Stimulated activated naive CD8-positive, alpha-beta T cell treated with anti-CD3 and anti-CD28 coated beads, Interleukin-15, Interleukin-2, amounts not matched to agents 100 ng/mL and 50 ng/mL, for 24 hours (primary cell): ENCODE results near the gene EMCN.
"Not testable (repeated sequence)": the region's sequence is repeated elsewhere in the genome, so short reads cannot be mapped to it uniquely, and the experiment has no call there.

Experiments used
- H3K27ac Mint-ChIP-seq: one replicate; pipeline ENCODE4 v1.8.0; 2021; ENCODE audit warnings: mild to moderate bottlenecking, mixed read lengths
- H3K27me3 Mint-ChIP-seq: one replicate; pipeline ENCODE4 v1.8.0; 2021; ENCODE audit warnings: mixed read lengths
- H3K36me3 Mint-ChIP-seq: one replicate; pipeline ENCODE4 v1.8.0; 2021; ENCODE audit warnings: low read depth, mixed read lengths
- H3K4me1 Mint-ChIP-seq: one replicate; pipeline ENCODE4 v1.8.0; 2021; ENCODE audit warnings: low read depth, mixed read lengths
- H3K4me3 Mint-ChIP-seq: one replicate; pipeline ENCODE4 v1.8.0; 2021; ENCODE audit warnings: mild to moderate bottlenecking, mixed read lengths
- H3K9me3 Mint-ChIP-seq: one replicate; pipeline ENCODE4 v1.8.0; 2021; ENCODE audit warnings: mixed read lengths

The EMCN gene

DNA sequence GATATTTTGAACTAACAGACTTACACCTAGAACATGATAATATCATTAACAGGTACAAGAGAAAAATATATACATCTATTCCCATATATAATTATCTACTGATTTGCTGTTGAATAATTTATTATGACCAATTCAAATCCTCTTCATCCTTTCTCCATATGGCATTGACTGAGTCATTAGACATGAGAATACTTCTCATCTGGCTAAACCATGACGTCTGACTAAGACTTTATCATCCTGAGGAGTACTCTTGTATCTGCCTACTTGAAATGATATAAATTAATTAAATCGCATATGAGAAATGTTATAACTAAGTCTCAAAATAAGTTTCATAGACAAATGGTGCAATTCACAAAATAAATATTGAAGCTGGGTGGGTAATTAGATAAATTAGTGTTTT is 67.4 kb downstream of the EMCN start:
- Mint-ChIP-seq H3K36me3 (no peaks in the 10 kb centered on the region), H3K27ac (no peak overlapping the region), H3K27me3 (peaks cover 9% of the 10 kb centered on the region), H3K4me1 (no peaks in the 10 kb centered on the region), H3K4me3 (no peak overlapping the region), H3K9me3 (peaks cover 5% of the 10 kb centered on the region)

GRCh38 chr4:100431416-100431815 is 86.4 kb downstream of the EMCN start:
- Mint-ChIP-seq H3K27me3 (peaks cover 4% of the 10 kb centered on the region), H3K36me3 (no peaks in the 10 kb centered on the region), H3K4me1 (no peaks in the 10 kb centered on the region), H3K27ac (no peak overlapping the region), H3K9me3 (peaks cover 3% of the 10 kb centered on the region), H3K4me3 (no peak overlapping the region)

- Mint-ChIP-seq H3K4me1 (no peaks in the 10 kb centered on the region), H3K36me3 (no peaks in the 10 kb centered on the region), H3K27me3 (peaks cover 4% of the 10 kb centered on the region), H3K4me3 (no peak overlapping the region), H3K9me3 (peaks cover 3% of the 10 kb centered on the region), H3K27ac (no peak overlapping the region)
Measured at GRCh38 chr4:100430451-100430850, 87.4 kb downstream of the EMCN start.

DNA sequence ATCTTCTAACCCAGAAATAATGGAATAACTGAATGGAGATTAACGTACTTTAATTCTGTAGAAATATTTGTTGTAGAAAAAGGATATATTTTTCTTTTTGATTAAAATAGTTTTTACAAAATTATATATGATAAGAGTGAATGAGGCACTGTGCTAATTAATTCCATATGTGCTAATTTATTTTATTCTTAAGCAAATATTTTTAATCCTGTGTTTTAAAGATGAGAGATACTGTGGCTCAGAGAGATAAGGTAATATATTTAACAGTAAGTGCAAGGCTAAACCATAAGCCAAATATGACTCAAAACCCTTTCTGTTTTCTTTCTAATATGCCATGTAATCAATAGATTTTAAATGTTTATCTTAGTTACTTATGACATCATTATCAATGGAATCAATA is 88.2 kb downstream of the EMCN start:
- Mint-ChIP-seq H3K4me1 (no peaks in the 10 kb centered on the region), H3K9me3 (peaks cover 3% of the 10 kb centered on the region), H3K27ac (no peak overlapping the region), H3K4me3 (no peak overlapping the region), H3K36me3 (no peaks in the 10 kb centered on the region), H3K27me3 (peaks cover 4% of the 10 kb centered on the region)

GRCh38 chr4:100428051-100428450 is 89.8 kb downstream of the EMCN start:
- H3K4me1 Mint-ChIP-seq: no peaks in the 10 kb centered on the region
- no peaks in the 10 kb centered on the region for H3K36me3 Mint-ChIP-seq
- H3K4me3 Mint-ChIP-seq: no peak overlapping the region
- H3K27me3 Mint-ChIP-seq: peaks cover 4% of the 10 kb centered on the region
- H3K27ac Mint-ChIP-seq: no peak overlapping the region
- H3K9me3 Mint-ChIP-seq: no peaks in the 10 kb centered on the region

DNA sequence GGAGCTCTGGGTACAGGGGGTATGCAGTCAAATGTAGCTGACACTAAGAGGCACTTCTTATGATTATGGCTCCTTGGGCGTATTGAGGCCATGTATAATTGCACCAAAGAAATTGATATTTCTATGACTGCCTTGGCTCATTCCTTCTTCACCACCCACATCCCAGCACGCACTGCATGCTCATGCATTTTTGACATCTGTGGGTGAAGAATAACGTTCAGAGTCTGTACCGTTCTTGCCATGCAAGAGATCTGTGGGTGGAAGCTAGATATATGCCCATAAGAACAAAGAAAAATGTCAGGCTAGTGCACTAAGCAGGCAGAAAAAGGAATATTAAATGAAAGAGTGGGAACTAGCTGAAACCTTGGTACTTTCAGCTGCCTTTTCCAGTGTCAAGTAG is 93.4 kb downstream of the EMCN start:
- no peaks in the 10 kb centered on the region for H3K36me3 Mint-ChIP-seq
- no peaks in the 10 kb centered on the region for H3K4me1 Mint-ChIP-seq
- no peaks in the 10 kb centered on the region for H3K9me3 Mint-ChIP-seq
- H3K27ac Mint-ChIP-seq: no peak overlapping the region
- H3K27me3 Mint-ChIP-seq: peaks cover 3% of the 10 kb centered on the region
- no peak overlapping the region for H3K4me3 Mint-ChIP-seq

GRCh38 chr4:100422894-100423293 is 94.9 kb downstream of the EMCN start:
- no peaks in the 10 kb centered on the region for H3K4me1 Mint-ChIP-seq
- no peaks in the 10 kb centered on the region for H3K36me3 Mint-ChIP-seq
- no peaks in the 10 kb centered on the region for H3K9me3 Mint-ChIP-seq
- peaks cover 6% of the 10 kb centered on the region for H3K27me3 Mint-ChIP-seq
- no peak overlapping the region for H3K4me3 Mint-ChIP-seq
- no peak overlapping the region for H3K27ac Mint-ChIP-seq

GRCh38 chr4:100421361-100421978 is 96.4 kb downstream of the EMCN start:
- Mint-ChIP-seq H3K27me3 (peaks cover 6% of the 10 kb centered on the region), H3K4me3 (no peak overlapping the region)

GRCh38 chr4:100420571-100420970 is 97.3 kb downstream of the EMCN start:
- no peaks in the 10 kb centered on the region for H3K9me3 Mint-ChIP-seq
- no peak overlapping the region for H3K27ac Mint-ChIP-seq
- no peaks in the 10 kb centered on the region for H3K36me3 Mint-ChIP-seq
- H3K4me3 Mint-ChIP-seq: no peak overlapping the region
- no peaks in the 10 kb centered on the region for H3K4me1 Mint-ChIP-seq
- peaks cover 6% of the 10 kb centered on the region for H3K27me3 Mint-ChIP-seq

More at GRCh38 chr4:100421361-100421978, 96.4 kb downstream of the EMCN start:
- Mint-ChIP-seq H3K36me3 (no peaks in the 10 kb centered on the region), H3K4me1 (no peaks in the 10 kb centered on the region), H3K9me3 (no peaks in the 10 kb centered on the region), H3K27ac (no peak overlapping the region)

DNA sequence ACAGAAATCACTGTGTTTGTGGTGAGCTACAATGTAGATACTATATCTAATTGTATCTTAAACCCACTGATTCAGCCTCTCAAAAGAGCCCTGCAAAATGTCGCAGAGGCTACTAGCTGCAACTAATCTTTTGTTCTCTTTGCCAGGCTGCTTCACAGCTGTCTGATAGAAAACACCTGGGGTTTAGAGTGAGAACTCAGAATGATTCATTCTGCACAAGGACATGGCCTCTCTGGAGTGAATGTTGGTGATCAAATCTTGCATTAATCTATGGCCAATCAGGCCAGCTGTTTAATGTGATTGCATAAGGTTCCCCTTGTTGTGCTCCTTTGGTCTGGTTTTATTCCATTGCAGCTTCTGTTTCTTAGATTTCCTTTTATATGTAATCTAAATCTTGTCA is 100.3 kb downstream of the EMCN start:
- Mint-ChIP-seq H3K36me3 (no peaks in the 10 kb centered on the region), H3K9me3 (no peaks in the 10 kb centered on the region), H3K27me3 (peaks cover 6% of the 10 kb centered on the region), H3K4me3 (no peak overlapping the region), H3K4me1 (no peaks in the 10 kb centered on the region), H3K27ac (no peak overlapping the region)

GRCh38 chr4:100414016-100414790 is 103.6 kb downstream of the EMCN start:
- Mint-ChIP-seq H3K36me3 (no peaks in the 10 kb centered on the region), H3K27ac (no peak overlapping the region), H3K4me1 (no peaks in the 10 kb centered on the region), H3K9me3 (no peaks in the 10 kb centered on the region), H3K4me3 (no peak overlapping the region), H3K27me3 (peaks cover 6% of the 10 kb centered on the region)

- Mint-ChIP-seq H3K27me3 (peaks cover 15% of the 10 kb centered on the region), H3K9me3 (no peaks in the 10 kb centered on the region), H3K4me1 (peaks cover 4% of the 10 kb centered on the region), H3K36me3 (no peaks in the 10 kb centered on the region), H3K4me3 (no peak overlapping the region), H3K27ac (no peak overlapping the region)
Measured at GRCh38 chr4:100391863-100392262, 126.0 kb downstream of the EMCN start.

GRCh38 chr4:100391086-100391485 is 126.7 kb downstream of the EMCN start:
- Mint-ChIP-seq H3K36me3 (no peaks in the 10 kb centered on the region), H3K27ac (no peak overlapping the region), H3K9me3 (no peaks in the 10 kb centered on the region), H3K4me1 (peaks cover 4% of the 10 kb centered on the region), H3K4me3 (no peak overlapping the region), H3K27me3 (peaks cover 13% of the 10 kb centered on the region)

DNA sequence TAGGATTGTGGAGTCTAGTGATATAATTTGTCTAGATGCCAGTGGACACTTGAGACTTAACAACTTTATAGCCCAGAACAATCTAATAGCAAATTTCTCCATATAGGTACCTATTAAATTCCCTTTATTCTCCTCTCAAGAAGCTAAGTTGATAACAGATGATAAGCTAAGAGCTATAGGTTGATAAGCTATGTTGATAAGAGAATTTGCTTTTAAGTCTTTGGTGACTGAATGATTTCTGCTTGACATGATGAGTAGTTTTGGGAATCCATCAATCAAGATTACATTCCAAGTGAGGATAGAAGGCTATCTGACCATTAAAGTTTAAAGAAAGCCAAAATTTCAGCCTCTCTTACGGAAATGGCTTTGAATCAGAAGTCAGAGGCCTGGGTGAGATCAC is 131.6 kb downstream of the EMCN start:
- Mint-ChIP-seq H3K27ac (no peak overlapping the region), H3K9me3 (no peaks in the 10 kb centered on the region), H3K27me3 (no peaks in the 10 kb centered on the region), H3K36me3 (no peaks in the 10 kb centered on the region), H3K4me3 (no peak overlapping the region), H3K4me1 (no peaks in the 10 kb centered on the region)

GRCh38 chr4:100380401-100380800 is 137.4 kb downstream of the EMCN start:
- H3K36me3 Mint-ChIP-seq, H3K27ac Mint-ChIP-seq, H3K4me1 Mint-ChIP-seq, H3K9me3 Mint-ChIP-seq, H3K4me3 Mint-ChIP-seq: not testable (repeated sequence)
- H3K27me3 Mint-ChIP-seq: peaks cover 20% of the 10 kb centered on the region
